HEK293 (cell line): ENCODE data around the gene TSPAN9.

Experiments used
- CTCF ChIA-PET: fragments of 350-600 bp; formaldehyde crosslinking; extraction: SDS; loops from one replicate; lab custom pipeline; 2021; ENCODE audit warnings: antibody characterized with exemption; lab: Yijun Ruan, JAX
- POLR2A ChIA-PET: fragments of 300-600 bp; formaldehyde crosslinking; extraction: SDS; loops from one replicate; lab custom pipeline; 2020; ENCODE audit warnings: antibody characterized with exemption, inconsistent platforms; lab: Yijun Ruan, JAX
- H3K27ac ChIP-seq: fragments of 200-500 bp; sonication (Bioruptor generic); 2 replicates; pipeline ENCODE4 v1.5.1; 2014; ENCODE audit warnings: low read depth, low read length, control low read depth, inconsistent platforms; ENCODE audit errors: extremely low read depth
- H3K36me3 ChIP-seq, 2 experiments: fragments of 200-500 bp in 1 of 2; sonication (Bioruptor generic) in 1 of 2; 1 replicate in 1 of 2; 2 replicates in 1 of 2; pipeline ENCODE4 v1.5.1; 2014 to 2017; ENCODE audit warnings: inconsistent platforms in 2 of 2, low read length in 2 of 2; ENCODE audit not compliant: control insufficient read depth in 2 of 2, insufficient read depth in 1 of 2
- H3K4me1 ChIP-seq: fragments of 200-500 bp; sonication (Bioruptor generic); 2 replicates; pipeline ENCODE4 v1.5.1; 2014; ENCODE audit warnings: mild to moderate bottlenecking, low read length, inconsistent platforms; ENCODE audit not compliant: control insufficient read depth, insufficient read depth
- H3K4me3 ChIP-seq: 2 replicates; pipeline ENCODE4 v1.5.1; 2011; ENCODE audit warnings: low read depth, mild to moderate bottlenecking, control low read depth, low read length, moderate library complexity
- H3K9me3 ChIP-seq: fragments of 200-500 bp; sonication (Bioruptor generic); 2 replicates; pipeline ENCODE4 v1.5.1; 2014; ENCODE audit warnings: low read depth, low read length, inconsistent platforms; ENCODE audit not compliant: control insufficient read depth, insufficient read depth
- OVOL3 ChIP-seq: fragments of 450-650 bp; formaldehyde crosslinking; IDR thresholded peaks from 2 replicates; pipeline ENCODE4 v1.5.1; 2016; ENCODE audit warnings: missing biosample characterization, missing genetic modification characterization
- SCRT2 ChIP-seq: fragments of 450-650 bp; formaldehyde crosslinking; IDR thresholded peaks from 2 replicates; pipeline ENCODE4 v1.5.1; 2016; ENCODE audit warnings: missing biosample characterization, missing genetic modification characterization
- WT1 ChIP-seq: fragments of 450-650 bp; formaldehyde crosslinking; IDR thresholded peaks from 2 replicates; pipeline ENCODE4 v1.5.1; 2016; ENCODE audit warnings: missing biosample characterization, missing genetic modification characterization
- ZBTB1 ChIP-seq: fragments of 450-650 bp; formaldehyde crosslinking; IDR thresholded peaks from 2 replicates; pipeline ENCODE4 v1.5.1; 2016; ENCODE audit warnings: missing biosample characterization, missing genetic modification characterization
- ZBTB48 ChIP-seq: fragments of 450-650 bp; formaldehyde crosslinking; IDR thresholded peaks from 2 replicates; pipeline ENCODE4 v1.5.1; 2016; ENCODE audit warnings: missing biosample characterization, missing genetic modification characterization
- ZNF211 ChIP-seq: fragments of 450-650 bp; formaldehyde crosslinking; IDR thresholded peaks from 2 replicates; pipeline ENCODE4 v1.5.1; 2016; ENCODE audit warnings: low read depth, missing biosample characterization, missing genetic modification characterization
- ZNF223 ChIP-seq: fragments of 450-650 bp; formaldehyde crosslinking; IDR thresholded peaks from 2 replicates; pipeline ENCODE4 v1.5.1; 2016; ENCODE audit warnings: missing biosample characterization, missing genetic modification characterization
- ZNF239 ChIP-seq: fragments of 450-650 bp; formaldehyde crosslinking; IDR thresholded peaks from 2 replicates; pipeline ENCODE4 v1.5.1; 2016; ENCODE audit warnings: missing biosample characterization, missing genetic modification characterization
- ZNF350 ChIP-seq: fragments of 450-650 bp; formaldehyde crosslinking; IDR thresholded peaks from 2 replicates; pipeline ENCODE4 v1.5.0; 2017; ENCODE audit warnings: missing biosample characterization, mild to moderate bottlenecking, missing genetic modification characterization
- ZNF510 ChIP-seq: fragments of 450-650 bp; formaldehyde crosslinking; IDR thresholded peaks from 2 replicates; pipeline ENCODE4 v1.5.1; 2018; ENCODE audit warnings: mild to moderate bottlenecking, missing genetic modification characterization, missing biosample characterization; ENCODE audit not compliant: insufficient replicate concordance
- ZNF777 ChIP-seq: fragments of 450-650 bp; formaldehyde crosslinking; IDR thresholded peaks from 2 replicates; pipeline ENCODE4 v1.5.1; 2017; ENCODE audit warnings: missing biosample characterization, missing genetic modification characterization, borderline replicate concordance
- ZNF785 ChIP-seq: fragments of 450-650 bp; formaldehyde crosslinking; IDR thresholded peaks from 2 replicates; pipeline ENCODE4 v1.5.1; 2016; ENCODE audit warnings: missing biosample characterization, missing genetic modification characterization
- TF ChIP-seq, protein P1 (sequence below): fragments of 450-650 bp; IDR thresholded peaks from 2 replicates; pipeline ENCODE4 v1.5.1; 2018; ENCODE audit warnings: missing biosample characterization, missing genetic modification characterization
- TF ChIP-seq, protein P2 (sequence below): fragments of 450-650 bp; formaldehyde crosslinking; IDR thresholded peaks from 2 replicates; pipeline ENCODE4 v1.5.1; 2016; ENCODE audit warnings: missing biosample characterization, missing genetic modification characterization
- TF ChIP-seq, protein P3 (sequence below): fragments of 450-650 bp; formaldehyde crosslinking; IDR thresholded peaks from 2 replicates; pipeline ENCODE4 v1.5.1; 2016; ENCODE audit warnings: missing biosample characterization, missing genetic modification characterization, low read depth
- TF ChIP-seq, protein P4 (sequence below): fragments of 450-650 bp; formaldehyde crosslinking; IDR thresholded peaks from 2 replicates; pipeline ENCODE4 v1.5.1; 2016; ENCODE audit warnings: missing biosample characterization, missing genetic modification characterization
- TF ChIP-seq, protein P5 (sequence below): fragments of 450-650 bp; formaldehyde crosslinking; IDR thresholded peaks from 2 replicates; pipeline ENCODE4 v1.5.1; 2016; ENCODE audit warnings: missing biosample characterization, missing genetic modification characterization

Gene TSPAN9

DNA sequence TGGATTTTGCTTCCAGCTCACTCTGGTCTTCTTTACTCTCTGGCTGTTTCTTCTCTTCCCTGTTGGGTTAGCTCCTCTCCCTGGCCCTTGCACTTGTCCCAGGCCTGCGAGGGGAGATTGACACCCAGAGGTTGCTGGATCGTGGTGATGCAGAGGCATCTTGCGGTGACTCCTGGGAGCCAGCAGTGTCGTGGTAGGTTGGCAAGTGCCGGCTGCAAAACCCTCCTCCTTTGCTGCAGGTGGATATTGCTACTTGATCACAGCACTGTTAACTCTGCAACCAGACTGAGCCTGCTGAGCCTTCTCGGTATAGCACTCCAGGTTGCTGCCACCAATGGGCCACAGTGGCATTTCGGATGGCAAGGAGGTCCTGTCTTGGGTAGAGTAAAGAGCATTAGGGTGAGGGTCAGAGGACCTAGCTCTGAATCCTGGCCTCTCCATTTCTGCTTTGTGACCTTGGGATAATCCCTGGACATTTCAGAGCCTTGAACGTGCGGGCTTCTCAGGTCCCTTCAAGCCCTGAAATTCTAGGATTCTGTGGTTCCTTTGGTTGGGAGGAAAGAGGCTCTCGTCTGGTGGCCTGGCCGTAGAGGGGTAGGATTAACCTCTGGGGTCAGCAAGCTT, 87.4 kb downstream of the TSPAN9 start:
- no peaks in the 10 kb centered on the region for H3K36me3 ChIP-seq
- no peak for TF ChIP-seq SCRT2 (tag by site-specific recombination)
- no peak for TF ChIP-seq ZNF239
- TF ChIP-seq ZNF510 (tag by site-specific recombination): no peak
- TF ChIP-seq ZNF785 (tag by site-specific recombination): no peak
- TF ChIP-seq ZNF211 (tag by site-specific recombination): no peak
- no peak for TF ChIP-seq ZNF223 (tag by site-specific recombination)
- CTCF ChIA-PET: interaction anchor here (0.6 to 0.9 kb wide), 3 partner anchors 13 to 1054 kb away, joined by 3 to 4 read pairs (median 3); no protein-coding TSS in a partner anchor
- no peaks in the 10 kb centered on the region for H3K9me3 ChIP-seq
- H3K4me1 ChIP-seq: peaks cover 12% of the 10 kb centered on the region
- H3K27ac ChIP-seq: no peak overlapping the region
- POLR2A ChIA-PET: no interaction called here
- no peak overlapping the region for H3K4me3 ChIP-seq

DNA sequence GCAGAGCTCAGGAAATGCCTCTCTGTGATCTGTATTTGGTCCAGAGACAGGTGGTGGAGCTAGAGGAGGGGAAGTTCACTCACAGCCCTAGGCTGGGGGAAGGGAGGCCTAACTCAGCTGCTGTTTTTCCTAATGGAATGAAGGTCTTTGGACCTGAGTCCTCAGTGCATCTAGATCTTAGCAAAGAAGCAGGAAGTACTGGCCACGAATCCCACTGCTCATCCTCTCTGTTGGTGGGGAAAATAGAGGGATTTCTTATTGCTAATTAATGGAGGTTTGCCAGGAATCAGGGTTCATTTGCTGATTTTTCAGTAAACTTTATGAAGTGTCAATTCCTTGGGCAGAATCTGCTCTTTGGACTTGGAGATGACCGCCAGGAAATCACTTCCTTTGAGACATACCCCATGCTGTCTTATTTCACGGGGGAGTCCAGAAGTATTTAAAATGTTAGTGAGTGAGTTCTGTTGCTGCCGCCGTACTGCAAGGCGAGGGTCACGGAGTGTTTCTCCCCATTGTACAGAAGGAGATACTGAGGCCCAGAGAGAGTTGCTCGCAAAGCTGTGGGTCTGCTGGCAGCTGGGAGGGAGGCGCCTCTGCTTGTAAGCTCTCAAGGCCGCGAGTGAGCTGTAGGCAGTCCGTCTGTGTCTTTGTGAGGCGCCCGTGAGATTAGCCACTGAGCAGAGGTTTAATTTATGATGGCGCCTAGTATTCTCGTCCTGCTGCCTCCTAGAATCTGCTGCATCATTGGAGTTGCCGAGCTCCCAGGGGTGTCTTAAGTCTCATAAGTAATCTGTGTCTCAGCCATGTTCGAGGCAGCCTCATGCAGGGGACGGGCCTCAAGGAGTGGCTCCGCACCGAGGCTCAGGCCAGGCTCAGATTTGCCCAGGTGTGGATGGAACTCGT, 88.2 kb downstream of the TSPAN9 start:
- no peak overlapping the region for H3K4me3 ChIP-seq
- ChIA-PET CTCF (interaction anchor here (0.9 kb wide), 1 partner anchor 29 kb away, joined by 3 read pairs; no protein-coding TSS in a partner anchor), POLR2A (no interaction called here)
- H3K4me1 ChIP-seq: peaks cover 12% of the 10 kb centered on the region
- TF ChIP-seq OVOL3 (tag by site-specific recombination) (no peak), ZBTB1 (tag by site-specific recombination) (no peak)
- TF ChIP-seq, protein P1, sequence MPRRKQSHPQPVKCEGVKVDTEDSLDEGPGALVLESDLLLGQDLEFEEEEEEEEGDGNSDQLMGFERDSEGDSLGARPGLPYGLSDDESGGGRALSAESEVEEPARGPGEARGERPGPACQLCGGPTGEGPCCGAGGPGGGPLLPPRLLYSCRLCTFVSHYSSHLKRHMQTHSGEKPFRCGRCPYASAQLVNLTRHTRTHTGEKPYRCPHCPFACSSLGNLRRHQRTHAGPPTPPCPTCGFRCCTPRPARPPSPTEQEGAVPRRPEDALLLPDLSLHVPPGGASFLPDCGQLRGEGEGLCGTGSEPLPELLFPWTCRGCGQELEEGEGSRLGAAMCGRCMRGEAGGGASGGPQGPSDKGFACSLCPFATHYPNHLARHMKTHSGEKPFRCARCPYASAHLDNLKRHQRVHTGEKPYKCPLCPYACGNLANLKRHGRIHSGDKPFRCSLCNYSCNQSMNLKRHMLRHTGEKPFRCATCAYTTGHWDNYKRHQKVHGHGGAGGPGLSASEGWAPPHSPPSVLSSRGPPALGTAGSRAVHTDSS: no peak
- H3K27ac ChIP-seq: no peak overlapping the region
- H3K36me3 ChIP-seq: no peaks in the 10 kb centered on the region
- no peaks in the 10 kb centered on the region for H3K9me3 ChIP-seq

DNA sequence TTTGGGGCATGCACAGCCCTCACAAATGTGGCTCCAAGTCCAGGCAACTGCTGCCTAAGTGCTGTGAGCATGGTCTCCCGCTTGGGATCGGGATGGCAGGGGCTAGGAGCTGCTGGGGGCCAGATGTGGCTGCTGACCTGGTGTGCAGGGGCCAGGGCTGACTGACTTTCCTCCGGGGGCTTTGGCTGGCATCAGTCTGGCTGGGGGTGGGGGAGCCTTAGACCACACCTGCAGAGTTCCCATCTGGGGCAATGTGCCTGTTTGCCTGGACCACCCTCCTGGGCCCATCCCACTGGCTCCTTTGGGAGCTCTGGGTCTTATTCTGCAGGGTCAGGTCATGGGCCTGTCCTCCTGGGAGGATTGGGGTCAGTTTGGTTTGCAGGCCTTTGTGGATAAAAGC, 90.5 kb downstream of the TSPAN9 start:
- Histone ChIP-seq H3K27ac (no peak overlapping the region), H3K4me3 (no peak overlapping the region), H3K36me3 (no peaks in the 10 kb centered on the region), H3K4me1 (peaks cover 23% of the 10 kb centered on the region), H3K9me3 (no peaks in the 10 kb centered on the region)
- TF ChIP-seq ZNF350: no peak
- TF ChIP-seq ZNF777 (tag by site-specific recombination): no peak
- TF ChIP-seq, protein P2, sequence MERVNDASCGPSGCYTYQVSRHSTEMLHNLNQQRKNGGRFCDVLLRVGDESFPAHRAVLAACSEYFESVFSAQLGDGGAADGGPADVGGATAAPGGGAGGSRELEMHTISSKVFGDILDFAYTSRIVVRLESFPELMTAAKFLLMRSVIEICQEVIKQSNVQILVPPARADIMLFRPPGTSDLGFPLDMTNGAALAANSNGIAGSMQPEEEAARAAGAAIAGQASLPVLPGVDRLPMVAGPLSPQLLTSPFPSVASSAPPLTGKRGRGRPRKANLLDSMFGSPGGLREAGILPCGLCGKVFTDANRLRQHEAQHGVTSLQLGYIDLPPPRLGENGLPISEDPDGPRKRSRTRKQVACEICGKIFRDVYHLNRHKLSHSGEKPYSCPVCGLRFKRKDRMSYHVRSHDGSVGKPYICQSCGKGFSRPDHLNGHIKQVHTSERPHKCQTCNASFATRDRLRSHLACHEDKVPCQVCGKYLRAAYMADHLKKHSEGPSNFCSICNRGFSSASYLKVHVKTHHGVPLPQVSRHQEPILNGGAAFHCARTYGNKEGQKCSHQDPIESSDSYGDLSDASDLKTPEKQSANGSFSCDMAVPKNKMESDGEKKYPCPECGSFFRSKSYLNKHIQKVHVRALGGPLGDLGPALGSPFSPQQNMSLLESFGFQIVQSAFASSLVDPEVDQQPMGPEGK (tag by site-specific recombination): no peak
- TF ChIP-seq, protein P3, sequence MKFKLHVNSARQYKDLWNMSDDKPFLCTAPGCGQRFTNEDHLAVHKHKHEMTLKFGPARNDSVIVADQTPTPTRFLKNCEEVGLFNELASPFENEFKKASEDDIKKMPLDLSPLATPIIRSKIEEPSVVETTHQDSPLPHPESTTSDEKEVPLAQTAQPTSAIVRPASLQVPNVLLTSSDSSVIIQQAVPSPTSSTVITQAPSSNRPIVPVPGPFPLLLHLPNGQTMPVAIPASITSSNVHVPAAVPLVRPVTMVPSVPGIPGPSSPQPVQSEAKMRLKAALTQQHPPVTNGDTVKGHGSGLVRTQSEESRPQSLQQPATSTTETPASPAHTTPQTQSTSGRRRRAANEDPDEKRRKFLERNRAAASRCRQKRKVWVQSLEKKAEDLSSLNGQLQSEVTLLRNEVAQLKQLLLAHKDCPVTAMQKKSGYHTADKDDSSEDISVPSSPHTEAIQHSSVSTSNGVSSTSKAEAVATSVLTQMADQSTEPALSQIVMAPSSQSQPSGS (tag by site-specific recombination): no peak
- TF ChIP-seq, protein P4, sequence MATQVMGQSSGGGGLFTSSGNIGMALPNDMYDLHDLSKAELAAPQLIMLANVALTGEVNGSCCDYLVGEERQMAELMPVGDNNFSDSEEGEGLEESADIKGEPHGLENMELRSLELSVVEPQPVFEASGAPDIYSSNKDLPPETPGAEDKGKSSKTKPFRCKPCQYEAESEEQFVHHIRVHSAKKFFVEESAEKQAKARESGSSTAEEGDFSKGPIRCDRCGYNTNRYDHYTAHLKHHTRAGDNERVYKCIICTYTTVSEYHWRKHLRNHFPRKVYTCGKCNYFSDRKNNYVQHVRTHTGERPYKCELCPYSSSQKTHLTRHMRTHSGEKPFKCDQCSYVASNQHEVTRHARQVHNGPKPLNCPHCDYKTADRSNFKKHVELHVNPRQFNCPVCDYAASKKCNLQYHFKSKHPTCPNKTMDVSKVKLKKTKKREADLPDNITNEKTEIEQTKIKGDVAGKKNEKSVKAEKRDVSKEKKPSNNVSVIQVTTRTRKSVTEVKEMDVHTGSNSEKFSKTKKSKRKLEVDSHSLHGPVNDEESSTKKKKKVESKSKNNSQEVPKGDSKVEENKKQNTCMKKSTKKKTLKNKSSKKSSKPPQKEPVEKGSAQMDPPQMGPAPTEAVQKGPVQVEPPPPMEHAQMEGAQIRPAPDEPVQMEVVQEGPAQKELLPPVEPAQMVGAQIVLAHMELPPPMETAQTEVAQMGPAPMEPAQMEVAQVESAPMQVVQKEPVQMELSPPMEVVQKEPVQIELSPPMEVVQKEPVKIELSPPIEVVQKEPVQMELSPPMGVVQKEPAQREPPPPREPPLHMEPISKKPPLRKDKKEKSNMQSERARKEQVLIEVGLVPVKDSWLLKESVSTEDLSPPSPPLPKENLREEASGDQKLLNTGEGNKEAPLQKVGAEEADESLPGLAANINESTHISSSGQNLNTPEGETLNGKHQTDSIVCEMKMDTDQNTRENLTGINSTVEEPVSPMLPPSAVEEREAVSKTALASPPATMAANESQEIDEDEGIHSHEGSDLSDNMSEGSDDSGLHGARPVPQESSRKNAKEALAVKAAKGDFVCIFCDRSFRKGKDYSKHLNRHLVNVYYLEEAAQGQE: no peak
- TF ChIP-seq ZBTB48 (tag by site-specific recombination): no peak
- TF ChIP-seq WT1 (tag by site-specific recombination): no peak
- TF ChIP-seq, protein P5, sequence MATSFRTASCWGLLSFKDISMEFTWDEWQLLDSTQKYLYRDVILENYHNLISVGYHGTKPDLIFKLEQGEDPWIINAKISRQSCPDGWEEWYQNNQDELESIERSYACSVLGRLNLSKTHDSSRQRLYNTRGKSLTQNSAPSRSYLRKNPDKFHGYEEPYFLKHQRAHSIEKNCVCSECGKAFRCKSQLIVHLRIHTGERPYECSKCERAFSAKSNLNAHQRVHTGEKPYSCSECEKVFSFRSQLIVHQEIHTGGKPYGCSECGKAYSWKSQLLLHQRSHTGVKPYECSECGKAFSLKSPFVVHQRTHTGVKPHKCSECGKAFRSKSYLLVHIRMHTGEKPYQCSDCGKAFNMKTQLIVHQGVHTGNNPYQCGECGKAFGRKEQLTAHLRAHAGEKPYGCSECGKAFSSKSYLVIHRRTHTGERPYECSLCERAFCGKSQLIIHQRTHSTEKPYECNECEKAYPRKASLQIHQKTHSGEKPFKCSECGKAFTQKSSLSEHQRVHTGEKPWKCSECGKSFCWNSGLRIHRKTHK (tag by site-specific recombination): no peak
- CTCF ChIA-PET: interaction anchor here (0.6 to 2.9 kb wide), 4 partner anchors 35 to 383 kb away, joined by 3 to 30 read pairs (median 6); no protein-coding TSS in a partner anchor
- POLR2A ChIA-PET: no interaction called here
